ENCODE measurements around the gene MYB. TPM values are rescaled to one million over a fixed set of nuclear protein-coding genes. Genes with fewer than 3 reads are reported as not detected.

The MYB gene
- total and polyA plus RNA-seq, 2 of the 13 experiments (the other 11 are each of a cell fraction or from before 2014, with no cell fraction given) = 0.04 to 0.20 TPM

- 33% methylated on average over 1 of the region's 1 CpG for WGBS (ENCODE audit: low lambda C conversion rate)
- ATAC-seq = no peak
- H3K27me3 ChIP-seq (ENCODE audit: control insufficient read depth in 1 of 2, insufficient read depth in 2 of 2, low read length in 2 of 2) = peaks cover 0 to 8% of the 10 kb centered on the region in 2 experiments; a peak in 1 of 5 replicates
- no peak overlapping the region for H2AFZ ChIP-seq (ENCODE audit: low read length)
- no TSS peak for BruUV-seq (replicated peaks)
- in situ Hi-C loops (cut with HindIII; ENCODE audit: extremely low pct_ligation_motif_present, low pct_unique_long_range_greater_than_20kb) = no loop called here
- H3K27ac ChIP-seq (ENCODE audit: extremely low read length, insufficient read depth, low read length) = no peak overlapping the region
- peaks cover 45% of the 10 kb centered on the region for H3K4me1 ChIP-seq (ENCODE audit: insufficient read depth, low read length)
- TF ChIP-seq TMF1 (CRISPR knock-in tag; IDR thresholded peaks at IDR 0.05; ENCODE audit: low read depth) (no peak), ZNF589 (CRISPR knock-in tag; conservative IDR thresholded peaks at IDR 0.05) (no peak), ZNF841 (CRISPR knock-in tag; IDR thresholded peaks at IDR 0.05; ENCODE audit: borderline replicate concordance) (no peak), TCF7 (IDR thresholded peaks at IDR 0.05; ENCODE audit: low read depth) (no peak), ZNF280D (CRISPR knock-in tag; IDR thresholded peaks at IDR 0.05) (no peak), ZNF275 (CRISPR knock-in tag; IDR thresholded peaks at IDR 0.05; ENCODE audit: borderline replicate concordance) (no peak), ZNF264 (CRISPR knock-in tag; IDR thresholded peaks at IDR 0.05) (no peak), PHF8 (CRISPR knock-in tag; IDR thresholded peaks at IDR 0.05) (no peak), ZNF281 (CRISPR knock-in tag; IDR thresholded peaks at IDR 0.05; ENCODE audit: borderline replicate concordance) (no peak), RFXAP (CRISPR knock-in tag; IDR thresholded peaks at IDR 0.05; ENCODE audit: borderline replicate concordance) (no peak), ZNF12 (CRISPR knock-in tag; IDR thresholded peaks at IDR 0.05) (no peak), ZNF17 (CRISPR knock-in tag; IDR thresholded peaks at IDR 0.05) (no peak), ZNF891 (CRISPR knock-in tag; IDR thresholded peaks at IDR 0.05) (no peak)
- intact Hi-C loops (cut with micrococcal nuclease; ENCODE audit: unreplicated experiment) = loop anchor here (5.0 kb wide), 1 partner anchor 168 kb away; no protein-coding TSS in a partner anchor
- H3K9me3 ChIP-seq (ENCODE audit: low read length) = no peaks in the 10 kb centered on the region
- H3K79me2 ChIP-seq (ENCODE audit: insufficient read depth, low read length) = no peaks in the 10 kb centered on the region
- H4K20me1 ChIP-seq (ENCODE audit: insufficient read depth, low read length) = no peaks in the 10 kb centered on the region
- no peak overlapping the region for H3K4me3 ChIP-seq (replicated peaks in 1 of 3; ENCODE audit: insufficient read depth in 1 of 3, low read depth in 2 of 3, low read length in 3 of 3)
- H3K4me2 ChIP-seq (ENCODE audit: low read depth, low read length) = no peak overlapping the region
- no peak for FAIRE-seq
- CTCF ChIA-PET (ENCODE audit: low intra/inter-chr PET ratio, low total read pairs) = no interaction called here
- POLR2A ChIA-PET = no interaction called here
- no peak for DNase-seq (ENCODE audit: low spot score)
- no peaks in the 10 kb centered on the region for H3K36me3 ChIP-seq (replicated peaks in 1 of 2; ENCODE audit: control insufficient read depth in 1 of 2, insufficient read depth in 2 of 2, low read length in 2 of 2)
- no peak overlapping the region for H3K9ac ChIP-seq (ENCODE audit: insufficient read depth, low read depth, low read length)
Observed at GRCh38 chr6:135254471-135254870, 73.4 kb downstream of the MYB start.
